ENCODE data around the gene SHISA9. TPM values are rescaled to one million over a fixed set of nuclear protein-coding genes. Genes with fewer than 3 reads are reported as not detected.

SHISA9 gene
- polyA plus RNA-seq, 3 donors, result 0.01 TPM; not detected in 2

GRCh38 chr16:13123991-13124390 is 222.6 kb downstream of the SHISA9 start:
- no peaks in the 10 kb centered on the region for H3K36me3 Mint-ChIP-seq
- 90% methylated on average over 3 of the region's 3 CpGs for WGBS (ENCODE audit: insufficient coverage)
- Histone ChIP-seq H3K4me3 (replicated peaks in 1 of 3; ENCODE audit: low read depth in 2 of 3, low read length in 3 of 3) (no peak overlapping the region), H4K20me1 (ENCODE audit: insufficient read depth, low read length) (no peaks in the 10 kb centered on the region), H2AFZ (ENCODE audit: insufficient read depth, low read depth, low read length, poor library complexity, severe bottlenecking) (no peak overlapping the region), H3K27ac (ENCODE audit: low read depth in 1 of 2, low read length in 2 of 2) (no peak overlapping the region), H3K36me3 (replicated peaks in 1 of 2; ENCODE audit: control insufficient read depth in 1 of 2, insufficient read depth in 2 of 2, low read length in 2 of 2) (no peaks in the 10 kb centered on the region), H3K9ac (ENCODE audit: insufficient read depth, low read length, poor library complexity, severe bottlenecking) (no peak overlapping the region), H3K4me1 (ENCODE audit: control insufficient read depth in 1 of 2, insufficient read depth in 2 of 2, low read length in 2 of 2) (no peaks in the 10 kb centered on the region), H3K9me3 (replicated peaks in 1 of 2; ENCODE audit: control insufficient read depth in 1 of 2, insufficient read depth in 1 of 2, low read length in 2 of 2) (peaks cover 0 to 9% of the 10 kb centered on the region in 2 donors), H3K27me3 (ENCODE audit: control insufficient read depth in 2 of 2, insufficient read depth in 2 of 2, low read length in 2 of 2) (no peaks in the 10 kb centered on the region), H3K4me2 (replicated peaks; ENCODE audit: extremely low read depth, low read length, poor library complexity, severe bottlenecking) (no peak overlapping the region), H3K79me2 (ENCODE audit: insufficient read depth, low read length) (no peaks in the 10 kb centered on the region)
- no peak overlapping the region for H3K27ac Mint-ChIP-seq
- H3K27me3 Mint-ChIP-seq (ENCODE audit: low read depth in 3 of 3), result peaks cover 0 to 3% (median 0%) of the 10 kb centered on the region in 3 donors
- no peaks in the 10 kb centered on the region for H3K4me1 Mint-ChIP-seq
- intact Hi-C loops (cut with micrococcal nuclease), result no loop called here
- TF ChIP-seq, protein P1, sequence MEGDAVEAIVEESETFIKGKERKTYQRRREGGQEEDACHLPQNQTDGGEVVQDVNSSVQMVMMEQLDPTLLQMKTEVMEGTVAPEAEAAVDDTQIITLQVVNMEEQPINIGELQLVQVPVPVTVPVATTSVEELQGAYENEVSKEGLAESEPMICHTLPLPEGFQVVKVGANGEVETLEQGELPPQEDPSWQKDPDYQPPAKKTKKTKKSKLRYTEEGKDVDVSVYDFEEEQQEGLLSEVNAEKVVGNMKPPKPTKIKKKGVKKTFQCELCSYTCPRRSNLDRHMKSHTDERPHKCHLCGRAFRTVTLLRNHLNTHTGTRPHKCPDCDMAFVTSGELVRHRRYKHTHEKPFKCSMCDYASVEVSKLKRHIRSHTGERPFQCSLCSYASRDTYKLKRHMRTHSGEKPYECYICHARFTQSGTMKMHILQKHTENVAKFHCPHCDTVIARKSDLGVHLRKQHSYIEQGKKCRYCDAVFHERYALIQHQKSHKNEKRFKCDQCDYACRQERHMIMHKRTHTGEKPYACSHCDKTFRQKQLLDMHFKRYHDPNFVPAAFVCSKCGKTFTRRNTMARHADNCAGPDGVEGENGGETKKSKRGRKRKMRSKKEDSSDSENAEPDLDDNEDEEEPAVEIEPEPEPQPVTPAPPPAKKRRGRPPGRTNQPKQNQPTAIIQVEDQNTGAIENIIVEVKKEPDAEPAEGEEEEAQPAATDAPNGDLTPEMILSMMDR (IDR thresholded peaks at IDR 0.05), result no peak
- DNase-seq, result no peak
- peaks cover 0 to 7% (median 4%) of the 10 kb centered on the region in 7 donors for H3K9me3 Mint-ChIP-seq
- H3K4me3 Mint-ChIP-seq, result no peak overlapping the region

DNA sequence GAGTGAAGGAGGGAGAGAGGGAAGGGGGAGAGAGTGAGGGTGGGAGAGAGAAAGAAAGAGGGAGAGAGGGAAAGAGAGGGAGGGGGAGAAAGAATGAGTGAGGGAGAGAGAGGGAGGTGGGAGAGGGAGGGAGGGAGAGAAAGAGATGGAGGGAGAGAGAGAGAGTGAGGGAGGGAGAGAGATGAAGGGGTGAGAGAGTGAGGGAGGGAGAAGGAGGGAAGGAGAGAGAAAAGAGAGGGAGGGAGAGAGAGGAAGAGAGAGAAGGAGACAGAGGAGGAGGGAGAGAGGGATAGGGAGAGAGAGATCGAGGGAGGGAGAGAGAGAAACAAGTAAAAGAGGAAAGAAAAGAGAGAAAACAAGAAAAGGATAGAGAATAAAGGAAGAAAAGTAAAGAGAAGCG is 225.7 kb downstream of the SHISA9 start:
- Histone ChIP-seq H3K4me2 (replicated peaks; ENCODE audit: extremely low read depth, low read length, poor library complexity, severe bottlenecking) (no peak overlapping the region), H3K79me2 (ENCODE audit: insufficient read depth, low read length) (no peaks in the 10 kb centered on the region), H3K27me3 (ENCODE audit: control insufficient read depth in 2 of 2, insufficient read depth in 2 of 2, low read length in 2 of 2) (no peaks in the 10 kb centered on the region), H3K9me3 (replicated peaks in 1 of 2; ENCODE audit: control insufficient read depth in 1 of 2, insufficient read depth in 1 of 2, low read length in 2 of 2) (peaks cover 0 to 9% of the 10 kb centered on the region in 2 donors), H2AFZ (ENCODE audit: insufficient read depth, low read depth, low read length, poor library complexity, severe bottlenecking) (no peak overlapping the region), H3K4me1 (ENCODE audit: control insufficient read depth in 1 of 2, insufficient read depth in 2 of 2, low read length in 2 of 2) (no peaks in the 10 kb centered on the region), H4K20me1 (ENCODE audit: insufficient read depth, low read length) (no peaks in the 10 kb centered on the region), H3K9ac (ENCODE audit: insufficient read depth, low read length, poor library complexity, severe bottlenecking) (no peak overlapping the region), H3K27ac (ENCODE audit: low read depth in 1 of 2, low read length in 2 of 2) (no peak overlapping the region), H3K36me3 (replicated peaks in 1 of 2; ENCODE audit: control insufficient read depth in 1 of 2, insufficient read depth in 2 of 2, low read length in 2 of 2) (no peaks in the 10 kb centered on the region), H3K4me3 (replicated peaks in 1 of 3; ENCODE audit: low read depth in 2 of 3, low read length in 3 of 3) (no peak overlapping the region)
- Mint-ChIP-seq H3K36me3 (no peaks in the 10 kb centered on the region), H3K27me3 (ENCODE audit: low read depth in 3 of 3) (peaks cover 0 to 4% (median 0%) of the 10 kb centered on the region in 3 donors), H3K27ac (no peak overlapping the region), H3K4me1 (no peaks in the 10 kb centered on the region), H3K4me3 (no peak overlapping the region), H3K9me3 (peaks cover 0 to 7% (median 5%) of the 10 kb centered on the region in 7 donors)
- 84% methylated on average over 2 of the region's 2 CpGs for WGBS (ENCODE audit: insufficient coverage)
- TF ChIP-seq, protein P1 (IDR thresholded peaks at IDR 0.05), result no peak
- DNase-seq, result no peak
- intact Hi-C loops (cut with micrococcal nuclease), result no loop called here

Data from CD14-positive monocyte (primary cell).